Measurements from ENCODE around the gene CYTH1. TPM values are rescaled to one million over a fixed set of nuclear protein-coding genes. Genes with fewer than 3 reads are reported as not detected.

The CYTH1 gene
- polyA plus RNA-seq, 3 donors from 2014 or later = 176 to 336 (median 233) TPM

DNA sequence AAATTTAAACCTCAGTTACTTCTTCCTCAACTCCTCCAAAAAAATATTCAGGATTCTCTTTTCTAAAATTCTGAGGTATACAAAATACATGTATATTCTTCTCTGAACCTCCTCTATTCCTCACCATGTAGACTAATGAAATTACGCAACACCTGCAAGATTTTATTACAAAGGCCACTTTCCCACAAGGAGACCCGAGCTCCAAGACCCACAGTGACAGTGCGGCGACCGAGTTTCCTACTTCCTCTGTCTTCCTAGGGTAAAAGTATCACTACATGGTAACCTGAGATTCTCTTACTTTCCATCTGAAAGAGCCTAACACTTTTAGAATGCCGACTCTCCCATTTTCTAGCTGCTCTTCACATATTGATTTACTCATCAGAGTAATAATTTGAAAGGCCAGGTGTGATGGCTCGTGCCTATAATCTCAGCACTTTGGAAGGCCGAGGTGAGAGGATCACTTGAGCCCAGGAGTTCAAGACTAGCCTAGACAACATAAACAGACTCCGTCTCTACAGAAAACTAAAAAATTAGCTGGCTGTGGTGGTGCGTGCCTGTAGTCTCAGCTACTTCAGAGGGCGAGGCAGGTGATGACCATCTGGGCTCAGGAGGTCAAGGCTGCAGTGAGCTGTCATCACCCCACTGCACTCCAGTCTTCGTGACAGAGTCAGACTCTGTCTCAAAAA, 35.7 kb downstream of the CYTH1 start:
- peaks cover 97 to 100% of the 10 kb centered on the region in 2 donors for H3K4me1 Mint-ChIP-seq
- peak overlapping the region; percentile 61 to 88 (median 85) for H3K4me3 Mint-ChIP-seq
- H3K27me3 Mint-ChIP-seq (ENCODE audit: low read depth in 3 of 3) = peaks cover 0 to 21% (median 16%) of the 10 kb centered on the region in 3 donors
- no peaks in the 10 kb centered on the region for H3K9me3 Mint-ChIP-seq
- peaks cover 0 to 7% (median 4%) of the 10 kb centered on the region in 3 donors for H3K36me3 Mint-ChIP-seq
- DNase-seq = no peak
- peak overlapping the region; percentile 91 to 99 (median 95) for H3K27ac Mint-ChIP-seq

DNA sequence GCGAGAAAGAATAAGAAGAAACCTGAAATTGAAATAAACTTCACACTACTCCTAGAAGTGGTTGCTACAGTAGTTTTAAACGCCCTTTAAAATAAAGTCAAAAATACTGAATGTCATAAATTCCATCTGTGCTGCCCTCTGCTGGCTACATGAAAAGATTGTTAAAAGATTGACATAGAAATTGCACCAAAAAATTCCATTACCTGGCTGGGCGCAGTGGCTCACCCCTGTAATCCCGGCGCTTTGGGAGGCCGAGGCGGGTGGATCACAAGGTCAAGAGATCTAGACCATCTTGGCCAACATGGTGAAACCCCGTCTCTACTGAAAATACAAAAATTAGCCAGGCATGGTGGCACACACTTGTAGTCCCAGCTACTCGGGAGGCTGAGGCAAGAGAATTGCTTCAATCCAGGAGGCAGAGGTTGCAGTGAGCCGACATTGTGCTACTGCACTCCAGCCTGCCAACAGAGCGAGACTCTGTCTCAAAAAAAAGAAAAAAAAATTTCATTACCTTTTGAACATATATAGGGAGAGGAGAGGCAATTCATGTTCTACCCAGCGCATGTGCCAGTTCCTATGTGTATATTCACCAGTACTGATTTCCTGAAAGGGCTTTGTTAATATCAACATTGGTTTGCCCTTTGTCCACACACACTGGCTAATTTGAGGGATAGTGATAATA, 36.5 kb downstream of the CYTH1 start:
- Mint-ChIP-seq H3K4me1 (peaks cover 96 to 100% of the 10 kb centered on the region in 2 donors), H3K36me3 (peaks cover 0 to 7% (median 4%) of the 10 kb centered on the region in 3 donors), H3K9me3 (no peaks in the 10 kb centered on the region), H3K27me3 (ENCODE audit: low read depth in 3 of 3) (peaks cover 0 to 21% (median 16%) of the 10 kb centered on the region in 3 donors), H3K4me3 (peak overlapping the region; percentile 61 to 88 (median 85)), H3K27ac (peak overlapping the region; percentile 91 to 99 (median 95))
- peak; percentile 45 to 59 (median 49) for DNase-seq

- H3K36me3 Mint-ChIP-seq = peaks cover 0 to 7% (median 0%) of the 10 kb centered on the region in 3 donors
- peak overlapping the region; percentile 91 to 99 (median 95) for H3K27ac Mint-ChIP-seq
- no peaks in the 10 kb centered on the region for H3K9me3 Mint-ChIP-seq
- peak overlapping the region; percentile 61 to 88 (median 72) for H3K4me3 Mint-ChIP-seq
- H3K27me3 Mint-ChIP-seq (ENCODE audit: low read depth in 3 of 3) = peaks cover 0 to 14% (median 4%) of the 10 kb centered on the region in 3 donors
- H3K4me1 Mint-ChIP-seq = peaks cover 97 to 100% of the 10 kb centered on the region in 2 donors
- no peak for DNase-seq
Measured at GRCh38 chr17:78742901-78743300, 39.2 kb downstream of the CYTH1 start.

- DNase-seq = no peak
- H3K36me3 Mint-ChIP-seq = peaks cover 0 to 7% (median 0%) of the 10 kb centered on the region in 3 donors
- H3K4me3 Mint-ChIP-seq = peak overlapping the region; percentile 77 to 88 (median 83)
- peaks cover 0 to 11% (median 0%) of the 10 kb centered on the region in 3 donors for H3K27me3 Mint-ChIP-seq (ENCODE audit: low read depth in 3 of 3)
- peak overlapping the region; percentile 91 to 97 (median 95) for H3K27ac Mint-ChIP-seq
- no peaks in the 10 kb centered on the region for H3K9me3 Mint-ChIP-seq
- H3K4me1 Mint-ChIP-seq = peaks cover 97 to 100% of the 10 kb centered on the region in 2 donors
Measured at GRCh38 chr17:78741644-78742284, 40.3 kb downstream of the CYTH1 start.

- DNase-seq = no peak
- H3K4me3 Mint-ChIP-seq = peak overlapping the region; percentile 58 to 97 (median 94)
- peaks cover 97 to 100% of the 10 kb centered on the region in 2 donors for H3K4me1 Mint-ChIP-seq
- no peaks in the 10 kb centered on the region for H3K9me3 Mint-ChIP-seq
- peak overlapping the region; percentile 84 to 99 (median 94) for H3K27ac Mint-ChIP-seq
- peaks cover 0 to 7% (median 0%) of the 10 kb centered on the region in 3 donors for H3K36me3 Mint-ChIP-seq
- H3K27me3 Mint-ChIP-seq (ENCODE audit: low read depth in 3 of 3) = peaks cover 4 to 16% (median 8%) of the 10 kb centered on the region in 3 donors
Measured at GRCh38 chr17:78739331-78739931, 42.6 kb downstream of the CYTH1 start.

- Mint-ChIP-seq H3K27me3 (ENCODE audit: low read depth in 3 of 3) (peaks cover 4 to 20% (median 8%) of the 10 kb centered on the region in 3 donors), H3K9me3 (no peaks in the 10 kb centered on the region), H3K4me3 (peak overlapping the region; percentile 94 to 97 (median 97)), H3K4me1 (peaks cover 95 to 100% of the 10 kb centered on the region in 2 donors), H3K27ac (peak overlapping the region; percentile 84 to 99 (median 94)), H3K36me3 (peaks cover 0 to under 1% (median 0%) of the 10 kb centered on the region in 3 donors)
- DNase-seq = no peak
Measured at GRCh38 chr17:78738698-78739097, 43.4 kb downstream of the CYTH1 start.

GRCh38 chr17:78738278-78738677, 43.8 kb downstream of the CYTH1 start:
- Mint-ChIP-seq H3K27me3 (ENCODE audit: low read depth in 3 of 3) (peaks cover 4 to 23% (median 8%) of the 10 kb centered on the region in 3 donors), H3K4me3 (peak overlapping the region; percentile 94 to 97 (median 97)), H3K27ac (peak overlapping the region; percentile 87 to 99 (median 94)), H3K36me3 (no peaks in the 10 kb centered on the region), H3K4me1 (peaks cover 95 to 100% of the 10 kb centered on the region in 2 donors), H3K9me3 (no peaks in the 10 kb centered on the region)
- DNase-seq = no peak

- H3K27ac Mint-ChIP-seq = peak overlapping the region; percentile 91 to 99 (median 95)
- H3K27me3 Mint-ChIP-seq (ENCODE audit: low read depth in 3 of 3) = peaks cover 4 to 27% (median 8%) of the 10 kb centered on the region in 3 donors
- DNase-seq = no peak
- H3K4me3 Mint-ChIP-seq = peak overlapping the region; percentile 94 to 97 (median 97)
- peaks cover 95 to 100% of the 10 kb centered on the region in 2 donors for H3K4me1 Mint-ChIP-seq
- H3K9me3 Mint-ChIP-seq = no peaks in the 10 kb centered on the region
- no peaks in the 10 kb centered on the region for H3K36me3 Mint-ChIP-seq
Measured at GRCh38 chr17:78737332-78737731, 44.7 kb downstream of the CYTH1 start.

GRCh38 chr17:78736526-78737079, 45.5 kb downstream of the CYTH1 start:
- H3K9me3 Mint-ChIP-seq = no peaks in the 10 kb centered on the region
- no peaks in the 10 kb centered on the region for H3K36me3 Mint-ChIP-seq
- peak overlapping the region; percentile 91 to 99 (median 95) for H3K27ac Mint-ChIP-seq
- peak; percentile 69 to 73 (median 70) for DNase-seq
- H3K27me3 Mint-ChIP-seq (ENCODE audit: low read depth in 3 of 3) = peaks cover 4 to 27% (median 8%) of the 10 kb centered on the region in 3 donors
- peak overlapping the region; percentile 94 to 97 (median 97) for H3K4me3 Mint-ChIP-seq
- H3K4me1 Mint-ChIP-seq = peaks cover 95 to 100% of the 10 kb centered on the region in 2 donors

DNA sequence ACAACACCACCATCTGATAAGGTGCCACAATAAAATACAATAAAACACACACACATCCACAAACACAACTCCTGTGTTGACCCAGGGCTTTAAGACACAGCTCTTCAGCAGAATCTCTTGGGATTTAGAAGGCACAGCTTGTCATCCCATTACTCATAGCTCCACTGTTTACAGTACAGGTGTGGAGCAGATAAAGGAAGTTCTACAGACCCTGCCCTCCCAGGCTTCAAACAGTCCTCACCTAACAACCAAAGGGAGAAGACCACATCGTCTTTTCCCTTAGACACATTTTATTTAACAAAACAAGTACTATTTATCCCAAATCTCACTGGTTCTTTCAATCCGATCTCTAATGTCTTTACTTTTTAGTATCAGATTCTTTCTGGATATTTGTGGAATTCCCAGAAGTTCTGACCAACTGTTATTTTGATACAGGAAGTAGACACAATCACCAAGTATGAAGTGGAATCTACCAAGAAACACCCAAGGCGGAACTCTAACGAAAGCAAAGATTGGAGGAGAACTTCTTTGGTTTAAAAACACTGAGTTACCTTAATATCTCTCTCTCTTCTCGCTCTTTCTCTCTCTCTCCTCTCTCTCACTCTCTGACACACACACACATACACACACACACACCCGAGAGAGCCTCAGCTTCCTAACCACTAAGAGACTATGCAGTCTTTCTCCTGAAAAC, 46.1 kb downstream of the CYTH1 start:
- peak; percentile 47 to 66 (median 59) for DNase-seq
- Mint-ChIP-seq H3K36me3 (no peaks in the 10 kb centered on the region), H3K4me1 (peaks cover 96 to 100% of the 10 kb centered on the region in 2 donors), H3K27me3 (ENCODE audit: low read depth in 3 of 3) (peaks cover 4 to 31% (median 8%) of the 10 kb centered on the region in 3 donors), H3K4me3 (peak overlapping the region; percentile 94 to 97 (median 97)), H3K9me3 (no peaks in the 10 kb centered on the region), H3K27ac (peak overlapping the region; percentile 91 to 99 (median 95))

- Mint-ChIP-seq H3K27me3 (ENCODE audit: low read depth in 3 of 3) (peaks cover 4 to 32% (median 8%) of the 10 kb centered on the region in 3 donors), H3K36me3 (no peaks in the 10 kb centered on the region), H3K4me1 (peaks cover 93 to 97% of the 10 kb centered on the region in 2 donors), H3K4me3 (peak overlapping the region; percentile 94 to 97 (median 97)), H3K27ac (peak overlapping the region; percentile 91 to 99 (median 95)), H3K9me3 (no peaks in the 10 kb centered on the region)
- no peak for DNase-seq
Measured at GRCh38 chr17:78734793-78735641, 47.1 kb downstream of the CYTH1 start.

GRCh38 chr17:78732354-78732753, 49.7 kb downstream of the CYTH1 start:
- H3K4me3 Mint-ChIP-seq = peak overlapping the region; percentile 50 to 72 (median 63)

More at GRCh38 chr17:78732354-78732753, 49.7 kb downstream of the CYTH1 start:
- no peak for DNase-seq
- H3K9me3 Mint-ChIP-seq = no peaks in the 10 kb centered on the region
- H3K4me1 Mint-ChIP-seq = peaks cover 91 to 97% of the 10 kb centered on the region in 2 donors
- H3K27me3 Mint-ChIP-seq (ENCODE audit: low read depth in 3 of 3) = peaks cover 4 to 28% (median 8%) of the 10 kb centered on the region in 3 donors
- H3K36me3 Mint-ChIP-seq = no peaks in the 10 kb centered on the region
- peak overlapping the region; percentile 75 to 91 (median 80) for H3K27ac Mint-ChIP-seq

Measured in immature natural killer cell (primary cell).